Tibial nerve (tissue), 4 donors: ENCODE data around the gene NEDD4.

Source experiments
- CTCF ChIP-seq, 5 experiments: fragments of 200-600 bp in 3 of 5; fragments of 450-650 bp in 2 of 5; sonication (generic) in 3 of 5; IDR thresholded peaks; one replicate each; pipeline ENCODE4 v1.5.1; 2016 to 2019; ENCODE audit warnings: antibody characterized with exemption in 5 of 5, mild to moderate bottlenecking in 3 of 5, moderate library complexity in 2 of 5
- EP300 ChIP-seq, 2 donors: sonication (generic); formaldehyde crosslinking; IDR thresholded peaks; one replicate each; pipeline ENCODE4 v1.6.1; 2017; ENCODE audit warnings: antibody characterized with exemption in 2 of 2, mild to moderate bottlenecking in 1 of 2
- POLR2A ChIP-seq, 2 donors: fragments of 450-650 bp; IDR thresholded peaks; one replicate each; pipeline ENCODE4 v1.6.1; 2017; ENCODE audit warnings: antibody characterized with exemption in 2 of 2, mild to moderate bottlenecking in 2 of 2, moderate library complexity in 2 of 2

GRCh38 chr15:56040081-56041035 lies 46.9 kb upstream of the NEDD4 start:
- TF ChIP-seq CTCF (IDR thresholded peaks at IDR 0.05) (no peak), POLR2A (IDR thresholded peaks at IDR 0.05) (no peak), EP300 (IDR thresholded peaks at IDR 0.05) (peak in 1 of 2 donors; percentile 65)
